Kidney capillary endothelial cell (primary cell): ENCODE measurements around the gene NLRP7.
"Not testable (repeated sequence)": the region's sequence is repeated elsewhere in the genome, so short reads cannot be mapped to it uniquely, and the experiment has no call there.

Experiments used
- DNase-seq: peaks from one replicate; pipeline ENCODE4 v3.0.0-alpha.2; 2018; ENCODE audit warnings: low spot score

Gene NLRP7

DNA sequence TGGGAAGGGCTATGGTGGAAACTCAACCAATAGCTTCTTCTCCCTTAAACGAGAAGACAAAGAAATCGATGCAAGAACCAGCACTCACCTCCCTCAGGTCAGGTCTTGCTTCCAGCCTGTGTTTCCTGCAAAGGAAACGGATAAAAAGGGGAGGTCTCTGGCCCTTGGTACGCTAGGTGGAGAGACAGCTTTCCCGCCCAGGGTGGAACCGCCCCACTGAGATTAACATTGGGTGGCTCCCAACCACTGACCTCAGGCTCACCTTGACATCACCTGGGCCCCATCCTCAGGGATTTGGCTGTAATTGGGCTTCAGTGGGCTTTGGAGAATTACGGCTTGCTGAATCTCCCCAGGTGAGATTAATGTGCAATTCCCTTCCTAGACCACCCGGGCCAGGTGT lies at the start of gene NLRP7:
NLRP7 (minus strand) TSS at position 150 of the 400 bp plus-strand sequence.
- no peak for DNase-seq

DNA sequence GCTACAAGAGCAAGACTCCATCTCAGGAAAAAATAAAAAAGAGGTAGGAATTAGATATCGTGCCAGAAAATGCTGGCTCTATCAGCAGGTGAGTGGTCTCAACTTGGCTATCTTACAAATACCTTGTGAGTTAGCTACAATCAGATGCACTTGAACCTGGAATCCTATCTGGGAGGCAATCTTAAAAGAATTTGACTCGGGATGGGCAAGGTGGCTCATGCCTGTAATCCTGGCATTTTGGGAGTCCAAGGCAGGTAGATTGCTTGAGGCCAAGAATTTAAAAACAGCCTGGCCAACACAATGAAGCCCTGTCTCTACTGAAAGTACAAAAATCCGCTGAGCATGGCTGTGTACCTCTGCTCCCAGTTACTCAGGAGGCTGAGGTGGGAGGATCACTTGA lies 48.2 kb upstream of the NLRP7 start:
- no peak for DNase-seq

DNA sequence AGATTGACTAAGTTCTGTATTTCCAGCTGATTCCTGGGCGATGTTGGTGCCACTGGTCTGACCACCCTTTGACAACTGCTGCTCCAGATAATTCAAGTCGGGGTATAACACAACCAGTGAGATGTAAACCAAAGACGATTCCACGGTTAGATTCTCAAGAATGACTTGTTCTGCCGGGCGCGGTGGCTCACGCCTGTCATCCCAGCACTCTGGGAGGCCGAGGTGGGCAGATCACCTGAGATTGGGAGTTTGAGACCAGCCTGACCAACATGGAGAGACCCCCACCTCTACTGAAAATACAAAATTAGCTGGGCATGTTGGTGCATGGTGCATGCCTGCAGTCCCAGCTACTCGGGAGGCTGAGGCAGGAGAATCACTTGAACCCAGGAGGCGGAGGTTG lies 42.2 kb upstream of the NLRP7 start:
- not testable (repeated sequence) for DNase-seq

DNA sequence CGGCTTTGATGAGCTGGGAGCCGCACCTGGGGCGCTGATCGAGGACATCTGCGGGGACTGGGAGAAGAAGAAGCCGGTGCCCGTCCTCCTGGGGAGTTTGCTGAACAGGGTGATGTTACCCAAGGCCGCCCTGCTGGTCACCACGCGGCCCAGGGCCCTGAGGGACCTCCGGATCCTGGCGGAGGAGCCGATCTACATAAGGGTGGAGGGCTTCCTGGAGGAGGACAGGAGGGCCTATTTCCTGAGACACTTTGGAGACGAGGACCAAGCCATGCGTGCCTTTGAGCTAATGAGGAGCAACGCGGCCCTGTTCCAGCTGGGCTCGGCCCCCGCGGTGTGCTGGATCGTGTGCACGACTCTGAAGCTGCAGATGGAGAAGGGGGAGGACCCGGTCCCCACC lies 35.2 kb upstream of the NLRP7 start:
- not testable (repeated sequence) for DNase-seq

DNA sequence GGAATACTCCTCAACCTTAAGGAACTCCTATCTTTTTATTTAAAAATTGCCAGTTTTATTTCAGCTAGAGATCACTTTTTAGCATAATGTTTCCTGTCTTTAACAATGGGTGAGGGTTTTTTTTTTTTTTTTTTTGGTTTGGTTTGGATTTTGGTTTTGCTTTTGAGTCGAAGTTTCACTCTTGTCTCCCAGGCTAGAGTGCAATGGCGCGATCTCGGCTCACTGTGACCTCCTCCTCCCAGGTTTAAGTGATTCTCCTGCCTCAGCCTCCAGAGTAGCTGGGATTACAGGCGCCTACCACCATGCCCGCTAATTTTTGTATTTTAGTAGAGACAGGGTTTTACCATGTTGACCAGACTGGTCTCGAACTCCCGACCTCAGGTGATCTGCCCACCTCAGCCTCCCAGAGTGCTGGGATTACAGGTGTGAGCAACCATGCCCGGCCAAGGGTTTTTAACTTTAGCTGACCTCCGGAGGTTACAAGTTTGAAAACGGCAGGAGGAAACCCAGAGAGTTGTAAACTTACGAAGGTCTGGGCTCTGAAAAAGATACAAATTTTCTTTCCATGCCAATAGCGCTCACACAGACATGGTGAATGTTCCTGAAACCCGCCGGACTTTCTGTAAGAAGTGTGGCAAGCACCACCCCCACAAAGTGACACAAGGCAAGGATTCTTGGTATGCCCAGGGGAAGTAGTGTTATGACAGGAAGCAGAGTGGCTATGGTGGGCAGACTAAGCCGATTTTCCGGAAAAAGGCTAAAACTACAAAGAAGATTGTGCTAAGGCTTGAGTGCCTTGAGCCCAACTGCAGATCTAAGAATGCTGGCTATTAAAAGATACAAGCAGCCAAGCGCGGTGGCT lies 26.1 kb upstream of the NLRP7 start:
- DNase-seq: not testable (repeated sequence)

DNA sequence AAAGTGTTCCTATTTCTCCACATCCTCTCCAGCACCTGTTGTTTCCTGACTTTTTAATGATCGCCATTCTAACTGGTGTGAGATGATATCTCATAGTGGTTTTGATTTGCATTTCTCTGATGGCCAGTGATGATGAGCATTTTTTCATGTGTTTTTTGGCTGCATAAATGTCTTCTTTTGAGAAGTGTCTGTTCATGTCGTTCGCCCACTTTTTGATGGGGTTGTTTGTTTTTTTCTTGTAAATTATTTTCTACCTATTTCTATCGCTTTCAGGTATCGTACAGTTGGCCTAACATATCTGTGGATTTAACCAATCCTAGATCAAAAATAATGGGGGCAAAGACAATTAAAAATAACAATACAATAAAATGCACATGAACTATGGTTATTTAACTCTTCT lies 24.1 kb upstream of the NLRP7 start:
- DNase-seq: not testable (repeated sequence)

DNA sequence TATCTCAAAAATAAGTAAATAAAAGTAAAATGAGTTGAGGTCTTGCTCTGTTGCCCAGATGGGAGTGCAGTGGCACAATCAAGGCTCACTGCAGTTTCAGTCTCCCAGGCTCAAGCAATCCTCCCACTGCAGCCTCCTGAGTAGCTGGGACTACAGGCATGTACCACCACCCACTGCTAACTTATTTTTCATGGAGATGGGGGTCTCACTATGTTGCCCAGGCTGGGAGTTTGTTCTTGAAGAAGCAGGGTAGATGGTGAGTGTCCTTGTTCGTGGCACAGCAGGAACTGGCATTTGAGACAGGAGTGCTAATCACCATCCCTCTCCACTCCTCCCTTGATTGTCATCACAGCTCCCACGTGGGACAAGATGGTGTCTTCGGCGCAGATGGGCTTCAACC lies 22.3 kb upstream of the NLRP7 start:
- no peak for DNase-seq

DNA sequence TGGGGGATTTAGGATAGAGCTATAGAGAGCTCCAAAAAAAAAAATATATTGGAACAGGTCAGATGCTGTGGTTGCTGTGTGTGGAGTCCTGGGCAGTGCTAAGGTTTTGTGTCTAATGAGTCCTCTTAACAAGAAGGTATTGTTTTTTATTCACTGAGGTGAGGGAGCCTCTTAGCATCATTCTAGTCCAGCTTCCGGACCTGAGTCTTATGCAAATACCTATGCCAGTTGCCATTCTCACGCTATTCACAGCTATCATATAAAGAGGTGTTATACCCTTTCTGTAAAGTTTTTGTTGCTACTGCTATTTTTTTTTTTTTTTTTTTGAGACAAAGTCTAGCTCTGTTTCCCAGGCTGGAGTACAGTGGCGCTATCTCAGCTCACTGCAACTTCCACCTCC lies 20.3 kb upstream of the NLRP7 start:
- no peak for DNase-seq

DNA sequence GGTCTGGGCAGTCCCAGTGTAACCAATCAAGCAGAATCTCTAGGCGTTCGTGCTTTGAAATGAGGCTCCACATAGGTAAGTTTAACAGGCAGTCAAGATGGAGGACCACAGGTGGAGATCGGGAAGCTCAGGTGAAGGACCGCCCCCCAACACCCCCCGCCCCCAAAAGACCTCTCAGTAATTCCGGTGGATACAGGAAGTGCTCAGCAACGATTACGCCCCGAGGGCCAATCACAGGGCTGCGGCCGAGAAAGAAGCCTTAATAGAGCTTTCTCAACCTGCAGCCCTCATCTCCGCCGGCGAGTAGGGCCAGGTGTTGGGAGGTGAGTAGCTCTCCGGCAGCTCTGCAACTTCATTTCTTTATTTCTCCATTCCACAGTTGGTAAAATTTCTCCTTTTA lies 17.7 kb upstream of the NLRP7 start:
- DNase-seq: not testable (repeated sequence)

DNA sequence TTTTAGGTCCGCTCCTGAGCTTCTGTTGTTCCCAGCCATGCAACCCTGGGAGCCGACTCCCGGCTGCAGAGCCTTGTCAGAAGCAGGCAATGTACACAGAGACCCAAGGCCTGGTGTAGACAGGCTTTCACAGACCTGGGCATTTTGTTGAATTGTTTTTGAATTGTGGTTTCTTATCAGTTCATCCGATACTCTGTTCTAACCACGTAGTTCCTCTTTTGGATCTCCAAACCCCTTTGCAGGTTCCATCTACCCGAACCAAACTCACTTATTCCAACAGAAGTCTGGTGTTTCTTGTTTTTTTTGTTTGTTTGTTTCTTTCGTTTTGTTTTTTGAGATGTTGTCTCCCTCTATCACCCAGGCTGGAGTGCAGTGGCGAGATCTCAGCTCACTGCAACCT lies 12.5 kb upstream of the NLRP7 start:
- no peak for DNase-seq

DNA sequence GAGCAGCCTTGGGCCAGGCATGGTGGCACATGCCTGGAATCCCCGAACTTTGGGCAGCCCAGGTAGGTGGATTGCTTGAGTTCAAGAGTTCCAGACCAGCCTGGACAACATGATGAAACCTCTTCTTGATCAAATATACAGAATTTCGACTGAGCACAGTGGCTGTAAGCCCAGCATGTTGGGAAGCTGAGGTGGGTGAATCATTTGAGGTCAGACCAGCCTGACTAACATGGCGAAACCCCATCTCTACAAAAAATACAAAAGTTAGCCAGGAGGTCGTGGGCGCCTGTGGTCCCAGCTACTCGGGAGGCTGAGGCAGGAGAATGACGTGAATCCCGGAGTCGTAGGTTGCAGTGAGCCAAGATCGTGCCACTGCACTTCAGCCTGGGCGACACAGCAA lies 8.0 kb upstream of the NLRP7 start:
- DNase-seq: no peak

DNA sequence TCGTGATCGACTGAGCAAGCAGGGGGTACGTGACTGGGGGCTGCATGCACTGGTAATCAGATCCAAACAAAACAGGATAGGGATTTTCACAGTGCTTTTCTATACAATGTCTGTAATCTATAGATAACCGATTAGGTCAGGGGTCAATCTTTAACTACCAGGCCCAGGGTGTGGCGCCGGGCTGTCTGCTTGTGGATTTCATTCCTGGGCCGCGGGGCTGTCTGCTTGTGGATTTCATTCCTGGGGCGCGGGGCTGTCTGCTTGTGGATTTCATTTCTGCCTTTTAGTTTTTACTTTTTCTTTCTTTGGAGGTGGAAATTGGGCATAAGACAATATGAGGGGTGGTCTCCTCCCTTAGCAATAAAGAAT lies 6.0 kb upstream of the NLRP7 start:
- DNase-seq: not testable (repeated sequence)

DNA sequence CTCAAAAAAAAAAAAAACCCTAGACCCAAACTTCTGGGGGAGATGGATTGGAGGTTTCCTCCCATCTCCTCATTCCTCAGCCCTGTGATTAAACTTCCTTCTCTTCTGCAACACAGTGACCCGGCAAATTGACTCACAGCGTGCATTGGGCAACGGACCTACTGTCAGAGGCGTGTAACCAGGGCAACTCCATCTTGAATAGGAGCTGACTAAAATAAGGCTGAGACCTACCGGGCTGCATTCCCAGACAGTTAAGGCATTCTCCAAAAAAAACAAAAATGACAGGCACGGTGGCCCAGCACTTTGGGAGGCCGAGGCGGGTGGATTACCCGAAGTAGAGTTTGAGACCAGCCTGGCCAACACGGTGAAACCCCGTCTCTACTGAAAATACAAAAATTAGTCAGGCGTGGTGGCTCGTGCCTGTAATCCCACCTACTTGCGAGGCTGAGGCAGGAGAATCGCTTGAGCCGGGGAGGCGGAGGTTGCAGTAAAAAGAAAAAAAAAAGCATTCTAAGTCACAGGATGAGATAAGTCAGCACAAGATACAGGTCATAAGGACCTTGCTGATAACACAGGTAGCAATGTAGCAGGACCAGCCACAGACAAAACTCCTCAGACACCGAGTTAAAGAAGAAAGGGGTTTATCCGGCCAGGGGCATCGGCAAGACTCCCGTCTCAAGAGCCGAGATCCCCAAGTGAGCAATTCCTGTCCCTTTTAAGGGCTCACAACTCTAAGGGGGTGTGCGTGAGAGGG lies 5.4 kb upstream of the NLRP7 start:
- no peak for DNase-seq

DNA sequence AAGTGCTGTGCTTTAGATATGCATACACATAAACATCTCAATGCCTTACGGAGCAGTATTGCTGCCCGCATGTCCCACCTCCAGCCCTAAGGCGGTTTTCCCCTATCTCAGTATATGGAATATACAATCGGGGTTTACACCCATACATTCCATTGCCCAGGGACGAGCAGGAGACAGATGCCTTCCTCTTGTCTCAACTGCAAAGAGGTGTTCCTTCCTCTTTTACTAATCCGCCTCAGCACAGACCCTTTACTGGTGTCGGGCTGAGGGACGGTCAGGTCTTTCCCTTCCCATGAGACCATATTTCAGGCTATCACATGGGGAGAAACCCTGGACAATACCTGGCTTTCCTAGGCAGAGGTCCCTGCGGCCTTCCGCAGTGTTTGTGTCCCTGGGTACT lies 3.2 kb upstream of the NLRP7 start:
- DNase-seq: not testable (repeated sequence)

DNA sequence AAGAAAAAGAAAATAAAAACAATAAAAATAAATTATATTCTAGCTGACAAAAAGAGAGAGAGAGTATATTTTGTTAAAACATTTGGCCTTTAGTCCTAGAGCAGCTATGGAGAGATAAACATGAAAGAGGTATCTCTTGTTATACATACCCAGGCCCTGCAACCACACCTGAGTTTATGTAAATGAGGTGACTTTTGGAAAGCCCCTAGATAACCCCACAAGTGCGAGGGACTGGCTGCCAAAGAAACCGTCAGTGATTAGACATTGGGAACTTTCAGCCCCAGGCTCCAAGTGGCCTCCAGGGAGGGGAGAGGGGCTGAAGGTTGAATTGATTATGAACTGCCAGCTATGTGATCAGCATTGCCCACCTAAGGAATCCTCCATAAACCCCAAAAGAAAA lies 2.1 kb upstream of the NLRP7 start:
- DNase-seq: no peak

DNA sequence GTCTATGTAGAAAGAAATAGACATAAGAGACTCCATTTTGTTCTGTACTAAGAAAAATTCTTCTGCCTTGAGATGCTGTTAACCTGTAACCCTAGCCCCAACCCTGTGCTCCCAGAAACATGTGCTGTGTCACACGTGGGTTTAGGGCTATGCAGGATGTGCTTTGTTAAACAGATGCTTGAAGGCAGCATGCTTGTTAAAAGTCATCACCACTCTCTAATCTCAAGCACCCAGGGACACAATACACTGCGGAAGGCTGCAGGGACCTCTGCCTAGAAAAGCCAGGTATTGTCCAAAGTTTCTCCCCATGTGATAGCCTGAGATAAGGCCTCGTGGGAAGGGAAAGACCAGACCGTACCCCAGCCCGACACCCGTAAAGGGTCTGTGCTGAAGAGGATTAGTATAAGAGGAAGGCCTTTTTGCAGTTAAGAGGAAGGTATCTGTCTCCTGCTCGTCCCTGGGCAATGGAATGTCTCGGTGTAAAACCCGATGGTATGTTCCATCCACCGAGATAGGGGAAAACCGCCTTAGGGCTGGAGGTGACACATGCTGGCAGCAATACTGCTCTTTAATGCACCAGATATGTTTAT lies 3.5 kb downstream of the NLRP7 start:
- not testable (repeated sequence) for DNase-seq

DNA sequence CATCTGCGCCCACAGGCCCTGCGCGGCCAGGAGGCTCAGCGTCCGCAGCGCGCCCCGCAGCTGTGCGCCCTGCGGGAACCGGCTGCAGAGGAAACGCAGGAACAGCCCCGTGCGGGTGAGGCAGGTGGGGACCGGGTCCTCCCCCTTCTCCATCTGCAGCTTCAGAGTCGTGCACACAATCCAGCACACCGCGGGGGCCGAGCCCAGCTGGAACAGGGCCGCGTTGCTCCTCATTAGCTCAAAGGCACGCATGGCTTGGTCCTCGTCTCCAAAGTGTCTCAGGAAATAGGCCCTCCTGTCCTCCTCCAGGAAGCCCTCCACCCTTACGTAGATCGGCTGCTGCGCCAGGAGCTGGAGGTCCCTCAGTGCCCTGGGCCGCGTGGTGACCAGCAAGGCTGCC lies 7.8 kb downstream of the NLRP7 start:
- DNase-seq: not testable (repeated sequence)

DNA sequence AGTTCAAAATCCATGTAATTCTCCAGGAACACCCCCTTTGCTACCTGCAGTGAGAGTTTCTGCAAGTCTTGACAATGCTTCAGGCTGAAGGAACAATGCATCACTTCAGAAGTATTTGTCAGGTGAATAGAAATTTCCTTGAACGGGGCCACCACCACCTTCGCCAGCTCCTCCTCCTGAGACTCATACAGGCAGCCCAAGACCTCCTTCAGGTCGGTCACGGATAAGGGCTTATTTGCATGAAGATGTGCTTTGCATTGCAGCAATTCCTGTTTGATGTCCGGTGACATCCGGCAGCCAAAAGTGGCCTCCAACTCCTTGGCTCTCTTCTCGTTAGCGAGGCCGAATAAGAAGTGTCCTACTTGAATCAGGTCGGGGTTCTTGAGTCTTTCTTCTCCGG lies 8.4 kb downstream of the NLRP7 start:
- no peak for DNase-seq

DNA sequence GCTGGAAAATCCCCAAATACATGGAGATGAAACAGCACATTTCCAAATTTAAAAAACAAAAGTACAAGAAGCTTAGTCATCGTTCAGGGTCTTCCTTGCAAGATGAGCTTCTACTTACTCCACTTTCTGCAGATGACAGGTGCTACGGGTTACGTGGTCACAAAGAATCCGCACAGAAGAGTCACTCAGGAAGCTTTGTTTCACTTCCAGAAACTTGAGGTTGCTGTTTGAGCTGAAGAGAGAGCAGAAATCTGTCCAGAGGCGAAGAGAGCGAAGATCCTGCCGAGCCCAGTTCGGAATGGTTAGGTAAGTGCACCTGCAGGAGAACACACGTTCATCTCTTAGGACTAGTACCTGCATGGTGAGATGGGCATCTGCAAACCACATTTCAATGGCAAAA lies 9.4 kb downstream of the NLRP7 start:
- DNase-seq: no peak

DNA sequence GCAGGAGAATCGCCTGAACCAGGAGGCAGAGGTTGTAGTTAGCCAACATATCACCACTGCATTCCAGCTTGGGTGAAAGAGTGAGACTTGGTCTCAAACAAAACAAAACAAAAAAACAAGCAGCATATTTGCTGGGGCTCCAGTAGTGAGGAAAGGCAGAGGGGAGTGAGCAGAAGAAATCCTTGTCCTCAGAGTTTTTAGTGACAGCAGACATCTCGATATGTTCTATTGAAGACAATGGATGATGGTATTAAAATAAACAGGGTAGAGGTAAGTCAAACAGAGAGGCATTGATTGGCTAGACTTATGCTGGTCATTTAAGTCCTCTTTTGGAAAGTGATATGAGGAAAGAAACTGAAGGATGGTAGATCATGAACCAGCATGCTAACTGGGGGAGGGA lies 19.0 kb downstream of the NLRP7 start:
- DNase-seq: peak; percentile 4

DNA sequence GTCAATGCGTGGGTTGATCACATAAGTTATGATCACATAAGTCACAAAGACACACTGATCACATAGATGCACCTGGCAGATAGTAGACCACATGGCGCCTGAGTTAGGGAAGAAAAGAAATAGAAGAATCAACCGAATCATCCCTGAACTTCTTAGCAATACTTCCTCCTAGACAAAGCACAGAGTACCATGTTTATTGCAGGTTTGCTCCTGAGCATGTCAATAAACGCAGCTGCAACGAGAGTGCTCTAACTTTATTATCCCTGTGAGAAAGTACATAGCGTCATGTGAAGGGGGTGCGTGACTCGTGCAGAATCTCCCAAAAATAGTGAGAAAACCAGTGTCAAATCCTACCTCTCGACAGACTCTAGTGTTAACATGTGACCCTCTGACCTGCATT lies 24.1 kb downstream of the NLRP7 start:
- DNase-seq: no peak

DNA sequence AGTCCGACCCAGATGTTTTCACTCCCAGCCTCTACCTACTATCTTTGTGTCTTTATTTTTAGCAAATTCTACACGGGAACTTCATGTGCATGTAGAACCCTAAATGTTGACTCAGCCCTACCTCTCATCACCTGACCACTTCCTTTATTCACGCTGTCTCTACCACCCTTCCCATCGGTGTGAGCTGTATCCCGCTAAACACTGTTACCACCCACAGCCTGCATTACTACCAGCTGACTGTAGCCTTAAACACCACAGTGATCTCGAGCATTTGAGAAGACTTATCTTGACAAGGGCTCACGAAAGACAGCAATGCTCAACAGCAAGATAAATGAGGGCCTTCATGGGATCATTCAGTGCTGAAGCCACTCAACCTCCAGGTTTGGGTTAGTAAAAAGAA lies 26.2 kb downstream of the NLRP7 start:
- DNase-seq: no peak
